ENCODE results near the gene P3H3. TPM values are rescaled to one million over a fixed set of nuclear protein-coding genes. Genes with fewer than 3 reads are reported as not detected.

The P3H3 gene
- total and polyA plus RNA-seq, 9 of the 15 experiments (the other 6 are each of a cell fraction or from before 2014, with no cell fraction given): 0.03 to 15.0 (median 4.8) TPM

DNA sequence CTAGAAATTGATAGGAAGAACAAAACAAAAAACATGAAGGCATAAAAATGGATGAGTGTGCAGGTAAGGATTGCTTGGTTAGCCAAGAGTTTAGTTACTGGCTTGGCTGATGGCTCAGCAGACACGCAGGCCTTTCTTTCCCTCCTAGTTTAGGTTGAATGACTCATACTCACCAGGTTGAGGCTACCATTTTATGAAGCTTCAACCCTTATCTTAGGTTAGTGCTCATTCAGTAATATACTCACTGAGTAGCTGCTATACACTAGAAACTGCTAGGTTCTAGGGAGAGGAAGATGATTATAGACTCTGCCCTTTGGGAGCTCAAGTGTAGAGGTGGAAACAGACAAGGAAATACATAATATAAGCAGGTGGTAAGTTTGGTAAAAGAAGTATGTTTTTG lies 6.0 kb downstream of the P3H3 start:
- H2AFZ ChIP-seq (ENCODE audit: low read depth, low read length): no peak overlapping the region
- peaks cover 10% of the 10 kb centered on the region for H3K79me2 ChIP-seq (ENCODE audit: control insufficient read depth, insufficient read depth, low read length)
- H3K27me3 ChIP-seq (ENCODE audit: control insufficient read depth in 2 of 2, insufficient read depth in 2 of 2, low read length in 2 of 2): no peaks in the 10 kb centered on the region
- no peak for FAIRE-seq
- no TSS peak for BruUV-seq (replicated peaks)
- H3K4me1 ChIP-seq (replicated peaks in 1 of 2; ENCODE audit: control insufficient read depth in 2 of 2, insufficient read depth in 2 of 2, low read length in 2 of 2): peaks cover 5 to 29% of the 10 kb centered on the region in 2 experiments; a peak in 4 of 5 replicates
- POLR2A ChIA-PET: interaction anchor here (1.1 to 3.9 kb wide), 8 partner anchors 9 to 110 kb away, joined by 3 to 24 read pairs (median 5); partner anchors contain the start of genes COPS7A, SPSB2 and USP5
- H3K9me1 ChIP-seq (ENCODE audit: control insufficient read depth, insufficient read depth, low read length): no peaks in the 10 kb centered on the region
- in situ Hi-C loops (cut with MboI): no loop called here
- no peak for DNase-seq (ENCODE audit: extremely low read depth in 1 of 4, low spot score in 3 of 4)
- no peaks in the 10 kb centered on the region; the same call in 1 of the 2 replicates for H4K20me1 ChIP-seq (replicated peaks; ENCODE audit: control insufficient read depth, insufficient read depth, low read length)
- intact Hi-C loops (cut with micrococcal nuclease): no loop called here
- H3K9ac ChIP-seq (ENCODE audit: insufficient read depth in 1 of 2, low read depth in 2 of 2, low read length in 2 of 2): no peak overlapping the region
- CTCF ChIA-PET (ENCODE audit: low intra/inter-chr PET ratio): no interaction called here
- H3K36me3 ChIP-seq (ENCODE audit: control insufficient read depth, insufficient read depth, low read length): peaks cover 68% of the 10 kb centered on the region; the same call in 2 of the 3 replicates
- no peak overlapping the region for H3K27ac ChIP-seq (ENCODE audit: extremely low read depth, low read depth, low read length)
- H3K9me3 ChIP-seq (replicated peaks; ENCODE audit: control insufficient read depth, insufficient read depth, low read depth, low read length): no peaks in the 10 kb centered on the region
- no peak overlapping the region for H3K4me2 ChIP-seq (ENCODE audit: insufficient read depth, low read length)
- no peak overlapping the region for H3K4me3 ChIP-seq
- no peak for ATAC-seq
- WGBS (ENCODE audit: insufficient coverage, low coverage, missing lambda C conversion rate): 0% methylated on average over 1 of the region's 1 CpG
- TF ChIP-seq SMARCA5 (IDR thresholded peaks at IDR 0.05): no peak
- TF ChIP-seq U2AF2 (optimal IDR thresholded peaks at IDR 0.05; ENCODE audit: low read depth, low read length): no peak
- TF ChIP-seq, protein P1, sequence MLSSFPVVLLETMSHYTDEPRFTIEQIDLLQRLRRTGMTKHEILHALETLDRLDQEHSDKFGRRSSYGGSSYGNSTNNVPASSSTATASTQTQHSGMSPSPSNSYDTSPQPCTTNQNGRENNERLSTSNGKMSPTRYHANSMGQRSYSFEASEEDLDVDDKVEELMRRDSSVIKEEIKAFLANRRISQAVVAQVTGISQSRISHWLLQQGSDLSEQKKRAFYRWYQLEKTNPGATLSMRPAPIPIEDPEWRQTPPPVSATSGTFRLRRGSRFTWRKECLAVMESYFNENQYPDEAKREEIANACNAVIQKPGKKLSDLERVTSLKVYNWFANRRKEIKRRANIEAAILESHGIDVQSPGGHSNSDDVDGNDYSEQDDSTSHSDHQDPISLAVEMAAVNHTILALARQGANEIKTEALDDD (IDR thresholded peaks at IDR 0.05): peak; percentile 85
- peak; percentile 55; the same call in 1 of the 2 replicates for TF ChIP-seq JUND (IDR thresholded peaks at IDR 0.05; ENCODE audit: borderline replicate concordance, low read depth, low read length)
- peak; percentile 35; the same call in 1 of the 3 replicates for TF ChIP-seq JUND (tag; IDR thresholded peaks at IDR 0.05; ENCODE audit: borderline replicate concordance, low read depth, low read length)
- no peak for TF ChIP-seq ZKSCAN3 (CRISPR knock-in tag; IDR thresholded peaks at IDR 0.05)
- TF ChIP-seq TAF7 (tag; IDR thresholded peaks at IDR 0.05): no peak
- TF ChIP-seq, protein P2, sequence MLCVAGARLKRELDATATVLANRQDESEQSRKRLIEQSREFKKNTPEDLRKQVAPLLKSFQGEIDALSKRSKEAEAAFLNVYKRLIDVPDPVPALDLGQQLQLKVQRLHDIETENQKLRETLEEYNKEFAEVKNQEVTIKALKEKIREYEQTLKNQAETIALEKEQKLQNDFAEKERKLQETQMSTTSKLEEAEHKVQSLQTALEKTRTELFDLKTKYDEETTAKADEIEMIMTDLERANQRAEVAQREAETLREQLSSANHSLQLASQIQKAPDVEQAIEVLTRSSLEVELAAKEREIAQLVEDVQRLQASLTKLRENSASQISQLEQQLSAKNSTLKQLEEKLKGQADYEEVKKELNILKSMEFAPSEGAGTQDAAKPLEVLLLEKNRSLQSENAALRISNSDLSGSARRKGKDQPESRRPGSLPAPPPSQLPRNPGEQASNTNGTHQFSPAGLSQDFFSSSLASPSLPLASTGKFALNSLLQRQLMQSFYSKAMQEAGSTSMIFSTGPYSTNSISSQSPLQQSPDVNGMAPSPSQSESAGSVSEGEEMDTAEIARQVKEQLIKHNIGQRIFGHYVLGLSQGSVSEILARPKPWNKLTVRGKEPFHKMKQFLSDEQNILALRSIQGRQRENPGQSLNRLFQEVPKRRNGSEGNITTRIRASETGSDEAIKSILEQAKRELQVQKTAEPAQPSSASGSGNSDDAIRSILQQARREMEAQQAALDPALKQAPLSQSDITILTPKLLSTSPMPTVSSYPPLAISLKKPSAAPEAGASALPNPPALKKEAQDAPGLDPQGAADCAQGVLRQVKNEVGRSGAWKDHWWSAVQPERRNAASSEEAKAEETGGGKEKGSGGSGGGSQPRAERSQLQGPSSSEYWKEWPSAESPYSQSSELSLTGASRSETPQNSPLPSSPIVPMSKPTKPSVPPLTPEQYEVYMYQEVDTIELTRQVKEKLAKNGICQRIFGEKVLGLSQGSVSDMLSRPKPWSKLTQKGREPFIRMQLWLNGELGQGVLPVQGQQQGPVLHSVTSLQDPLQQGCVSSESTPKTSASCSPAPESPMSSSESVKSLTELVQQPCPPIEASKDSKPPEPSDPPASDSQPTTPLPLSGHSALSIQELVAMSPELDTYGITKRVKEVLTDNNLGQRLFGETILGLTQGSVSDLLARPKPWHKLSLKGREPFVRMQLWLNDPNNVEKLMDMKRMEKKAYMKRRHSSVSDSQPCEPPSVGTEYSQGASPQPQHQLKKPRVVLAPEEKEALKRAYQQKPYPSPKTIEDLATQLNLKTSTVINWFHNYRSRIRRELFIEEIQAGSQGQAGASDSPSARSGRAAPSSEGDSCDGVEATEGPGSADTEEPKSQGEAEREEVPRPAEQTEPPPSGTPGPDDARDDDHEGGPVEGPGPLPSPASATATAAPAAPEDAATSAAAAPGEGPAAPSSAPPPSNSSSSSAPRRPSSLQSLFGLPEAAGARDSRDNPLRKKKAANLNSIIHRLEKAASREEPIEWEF (CRISPR knock-in tag; IDR thresholded peaks at IDR 0.05): no peak
- TF ChIP-seq, protein P3, sequence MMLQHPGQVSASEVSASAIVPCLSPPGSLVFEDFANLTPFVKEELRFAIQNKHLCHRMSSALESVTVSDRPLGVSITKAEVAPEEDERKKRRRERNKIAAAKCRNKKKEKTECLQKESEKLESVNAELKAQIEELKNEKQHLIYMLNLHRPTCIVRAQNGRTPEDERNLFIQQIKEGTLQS (IDR thresholded peaks at IDR 0.05): peak; percentile 57; the same call in 1 of the 2 replicates
- TF ChIP-seq, protein P3 (CRISPR knock-in tag; conservative IDR thresholded peaks at IDR 0.05): no peak
- no peak for TF ChIP-seq THRAP3 (IDR thresholded peaks at IDR 0.05; ENCODE audit: borderline replicate concordance)
- TF ChIP-seq NR2C2 (CRISPR knock-in tag; IDR thresholded peaks at IDR 0.05): no peak
- TF ChIP-seq NR2C2 (tag; IDR thresholded peaks at IDR 0.05): no peak
- TF ChIP-seq, protein P4, sequence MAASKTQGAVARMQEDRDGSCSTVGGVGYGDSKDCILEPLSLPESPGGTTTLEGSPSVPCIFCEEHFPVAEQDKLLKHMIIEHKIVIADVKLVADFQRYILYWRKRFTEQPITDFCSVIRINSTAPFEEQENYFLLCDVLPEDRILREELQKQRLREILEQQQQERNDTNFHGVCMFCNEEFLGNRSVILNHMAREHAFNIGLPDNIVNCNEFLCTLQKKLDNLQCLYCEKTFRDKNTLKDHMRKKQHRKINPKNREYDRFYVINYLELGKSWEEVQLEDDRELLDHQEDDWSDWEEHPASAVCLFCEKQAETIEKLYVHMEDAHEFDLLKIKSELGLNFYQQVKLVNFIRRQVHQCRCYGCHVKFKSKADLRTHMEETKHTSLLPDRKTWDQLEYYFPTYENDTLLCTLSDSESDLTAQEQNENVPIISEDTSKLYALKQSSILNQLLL (CRISPR knock-in tag; IDR thresholded peaks at IDR 0.05; ENCODE audit: borderline replicate concordance): no peak
- TF ChIP-seq PYGO2 (tag; IDR thresholded peaks at IDR 0.05): no peak
- TF ChIP-seq BCL6 (CRISPR knock-in tag; IDR thresholded peaks at IDR 0.05): no peak

Data from K562 (cell line).